WI38 (cell line): ENCODE measurements around the gene HAUS3.

Source experiments
- H3K4me3 ChIP-seq: 2 replicates; pipeline ENCODE4 v1.5.1; 2011; ENCODE audit warnings: low read depth, mild to moderate bottlenecking, control low read depth, low read length
- CTCF ChIP-seq: IDR thresholded peaks from 2 replicates; pipeline ENCODE4 v1.5.1; 2012; ENCODE audit warnings: low read depth, mild to moderate bottlenecking, control low read depth, low read length

The HAUS3 gene

DNA sequence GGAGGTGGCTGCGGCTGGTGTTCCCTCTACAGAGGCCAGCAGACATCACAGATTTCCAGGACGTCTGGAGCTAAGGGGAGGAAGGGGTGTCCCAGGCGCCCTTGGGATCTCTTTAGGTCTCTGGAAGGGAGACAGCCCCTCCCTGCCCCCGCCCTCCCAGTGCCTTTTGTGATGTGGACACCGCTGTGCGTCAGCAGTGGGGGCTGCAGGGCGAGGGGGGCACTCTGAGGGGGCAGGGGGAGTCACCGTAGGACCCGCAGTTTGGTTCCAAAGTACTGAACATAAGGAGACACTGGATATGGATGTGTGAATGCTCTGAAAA is 45.6 kb upstream of the HAUS3 start:
- no peak for TF ChIP-seq CTCF
- H3K4me3 ChIP-seq, result no peak overlapping the region

DNA sequence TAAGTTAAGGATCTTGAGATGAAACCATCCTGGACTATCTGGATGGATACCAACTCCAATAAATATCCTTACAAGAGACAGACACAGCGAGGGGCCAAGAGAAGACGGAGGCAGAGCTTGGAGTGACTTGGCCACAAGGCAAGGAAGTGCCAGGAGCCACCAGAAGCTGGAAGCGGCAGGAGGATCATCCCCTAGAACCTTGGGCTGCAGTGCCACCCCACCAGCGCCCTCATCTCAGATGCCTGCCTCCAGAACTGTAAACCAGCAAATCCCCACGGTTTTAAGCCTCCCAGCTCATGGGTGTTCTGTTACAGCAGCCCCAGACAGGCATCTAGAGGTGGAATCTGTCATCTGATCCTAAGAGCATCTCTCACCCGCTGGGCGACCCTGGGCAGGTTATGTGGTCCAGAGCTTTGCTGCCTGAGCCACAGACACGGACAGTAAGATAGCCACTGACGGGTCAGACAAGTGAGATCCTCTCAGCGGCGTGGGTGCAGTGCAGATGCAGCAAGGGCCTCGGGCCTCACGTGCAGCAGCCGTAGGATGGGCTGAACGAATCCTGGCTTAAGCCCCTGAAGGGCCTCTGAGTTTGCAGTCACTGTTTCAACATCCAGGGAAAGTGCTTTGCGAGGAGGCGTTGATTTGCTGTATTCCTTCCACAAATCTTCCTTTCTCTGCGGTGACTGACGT is 45.1 kb upstream of the HAUS3 start:
- H3K4me3 ChIP-seq, result no peak overlapping the region
- no peak for TF ChIP-seq CTCF

- TF ChIP-seq CTCF, result no peak
- H3K4me3 ChIP-seq, result no peak overlapping the region
Observed at GRCh38 chr4:2285613-2286381, 43.9 kb upstream of the HAUS3 start.

- no peak for TF ChIP-seq CTCF
- no peak overlapping the region for H3K4me3 ChIP-seq
Observed at GRCh38 chr4:2284934-2285612, 43.2 kb upstream of the HAUS3 start.

DNA sequence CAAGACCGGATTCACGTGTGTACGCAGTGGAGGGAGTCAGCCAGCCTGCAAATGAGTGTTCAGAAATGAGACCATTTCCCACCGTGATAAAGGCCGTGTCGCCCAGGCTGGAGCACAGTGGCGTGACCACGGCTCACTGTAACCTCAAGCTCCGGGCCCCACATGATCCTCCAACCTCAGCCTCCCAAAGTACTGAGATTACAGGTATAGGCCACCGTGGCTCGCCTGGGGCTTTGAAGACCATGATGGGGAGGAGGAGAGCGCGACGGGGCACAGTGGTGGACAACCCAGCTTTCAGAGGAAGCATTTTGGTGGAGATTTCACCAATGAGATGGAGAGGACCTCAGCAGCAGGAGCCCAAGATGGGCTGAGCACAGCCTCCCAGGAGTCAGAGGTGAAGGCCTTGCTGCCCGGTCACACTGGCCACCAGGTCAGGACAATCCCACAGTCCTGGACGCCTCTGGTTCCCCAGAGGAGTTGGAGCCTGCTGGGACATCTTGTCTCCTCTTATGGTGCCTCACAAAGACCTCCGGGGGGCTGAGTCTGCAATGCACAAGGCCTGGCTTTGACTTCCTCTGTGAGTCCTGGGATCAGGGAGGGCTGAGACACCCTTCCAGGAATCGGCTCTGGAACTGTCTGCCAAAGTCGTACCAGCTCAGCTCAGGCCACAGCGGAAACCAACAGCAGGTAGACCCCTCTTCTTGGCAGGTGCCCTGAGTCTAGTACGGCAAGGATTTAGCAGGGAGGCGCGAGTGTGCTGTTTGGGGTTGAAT is 42.4 kb upstream of the HAUS3 start:
- no peak for TF ChIP-seq CTCF
- no peak overlapping the region for H3K4me3 ChIP-seq

DNA sequence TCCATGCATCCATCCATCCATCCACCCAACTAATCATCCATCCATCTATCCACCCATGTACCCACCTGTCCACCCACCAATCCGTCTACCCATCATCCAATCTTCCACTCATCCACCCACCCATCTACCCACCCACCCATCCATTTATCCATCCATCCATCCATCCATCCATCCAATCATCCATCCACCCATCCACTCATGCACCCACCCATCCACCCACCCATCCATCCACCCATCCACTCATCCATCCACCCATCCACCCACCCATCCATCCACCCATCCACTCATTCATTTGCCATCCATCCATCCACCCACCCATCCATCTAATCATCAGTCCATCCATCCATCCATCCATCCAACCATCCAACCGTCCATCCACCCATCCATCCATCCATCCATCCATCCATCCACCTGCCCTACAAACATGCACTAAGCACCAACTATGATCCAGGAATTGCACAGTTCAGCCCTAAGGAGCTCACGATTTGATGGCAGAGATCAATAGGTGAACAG is 41.3 kb upstream of the HAUS3 start:
- no peak for TF ChIP-seq CTCF
- no peak overlapping the region for H3K4me3 ChIP-seq
